Body of pancreas (tissue), 4 donors: Measurements from ENCODE around the gene SOCS2. TPM values are rescaled to one million over a fixed set of nuclear protein-coding genes. Genes with fewer than 3 reads are reported as not detected.

Experiments
- ATAC-seq: fragments of 150-250 bp; one replicate; pipeline ENCODE4 v1.9.1; 2016
- DNase-seq, 4 donors: peaks; one replicate each; pipeline ENCODE4 v3.0.0-alpha.2; 2019
- H3K27ac ChIP-seq, 4 donors: fragments of 200-600 bp; sonication (generic); 1 replicate in 3 of 4; 2 replicates in 1 of 4; pipeline versions ENCODE4 v1.5.1 to v1.6.1; 2016 to 2019; ENCODE audit warnings: mild to moderate bottlenecking in 1 of 4, mixed read lengths in 1 of 4, moderate library complexity in 1 of 4
- H3K27me3 ChIP-seq, 2 donors: fragments of 200-600 bp; sonication (generic); one replicate each; pipeline ENCODE4 v1.6.0; 2016; ENCODE audit warnings: mild to moderate bottlenecking in 1 of 2
- H3K36me3 ChIP-seq, 2 donors: fragments of 200-600 bp; sonication (generic); replicated peaks in 1 of 2; 2 replicates each; pipeline ENCODE4 v1.5.1; 2016; ENCODE audit warnings: low read depth in 2 of 2; ENCODE audit not compliant: insufficient read depth in 1 of 2
- H3K4me1 ChIP-seq: fragments of 200-600 bp; sonication (generic); one replicate; pipeline ENCODE4 v1.6.0; 2016
- H3K4me3 ChIP-seq, 2 donors: fragments of 200-600 bp; sonication (generic); 1 replicate in 1 of 2; 2 replicates in 1 of 2; pipeline ENCODE4 v1.5.1; 2016 to 2019
- H3K9me3 ChIP-seq, 3 donors: fragments of 200-600 bp; sonication (generic); 1 replicate in 2 of 3; 2 replicates in 1 of 3; pipeline ENCODE4 v1.5.1; 2016
- POLR2A ChIP-seq, 3 donors: fragments of 450-650 bp; IDR thresholded peaks; one replicate each; pipeline ENCODE4 v1.6.1; 2016; ENCODE audit warnings: antibody characterized with exemption in 3 of 3, mild to moderate bottlenecking in 2 of 3
- WGBS, 2 donors: methylation state at CpG; one replicate each; pipeline ENCODE4 v1.1.5; 2017; 5-methylcytosine and 5-hydroxymethylcytosine counted together
- intact Hi-C: fragments of 100-400 bp; cut with DNase I; formaldehyde crosslinking; loops from one replicate; pipeline ENCODE4 v1.15.1; 2023
- total RNA-seq, 2 donors: library from RNA; depleted of rRNA; stranded (reverse); fragments of >200 nt; gene quantifications; one replicate each; pipeline ENCODE4 v1.1.0, GENCODE V29; 2016
- TF ChIP-seq, protein P1 (sequence below), 7 experiments: fragments of 450-650 bp in 4 of 7; fragments of 200-600 bp in 3 of 7; sonication (generic) in 3 of 7; IDR thresholded peaks; one replicate each; pipeline ENCODE4 v1.5.1; 2016 to 2019; ENCODE audit warnings: antibody characterized with exemption in 7 of 7

SOCS2 gene
- total RNA-seq, 2 donors from 2014 or later: 16.3 to 50.4 TPM

DNA sequence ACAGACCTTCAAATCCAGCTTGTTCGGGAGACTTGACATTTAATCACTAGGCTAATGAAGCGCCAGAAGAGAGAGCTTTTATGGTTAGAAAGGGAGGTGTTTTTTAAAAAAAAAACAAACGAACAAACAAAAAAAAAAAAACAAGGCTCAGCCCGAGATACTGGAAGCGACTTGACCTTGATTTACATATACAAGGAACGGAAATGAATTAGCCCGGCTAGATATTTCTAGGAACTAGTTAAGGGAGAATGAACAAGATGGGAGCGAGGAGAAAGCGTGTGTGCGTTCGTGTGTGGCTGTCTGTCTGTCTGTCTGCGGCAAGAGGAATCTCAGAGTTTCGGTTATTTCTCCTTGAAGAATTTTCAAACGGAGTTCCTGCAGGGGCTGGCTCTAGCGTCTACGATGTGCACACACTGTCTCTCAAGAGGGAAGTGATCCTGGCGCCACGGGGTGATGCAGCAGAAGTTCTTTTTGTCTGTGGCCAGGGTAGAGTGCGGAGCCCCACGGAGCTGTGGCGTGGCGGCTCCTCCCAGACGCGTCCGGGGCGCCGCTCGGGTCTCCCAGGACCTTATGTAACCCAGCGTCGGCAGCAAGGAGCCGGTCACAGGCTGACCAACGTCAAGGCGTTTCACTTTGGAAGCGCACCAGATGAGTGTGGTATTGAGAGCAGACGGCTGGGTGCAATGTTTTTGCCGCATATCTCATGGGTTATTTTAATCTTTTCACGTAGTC lies 18.8 kb downstream of the SOCS2 start:
- H3K27ac ChIP-seq: peak overlapping the region in 3 of 4 donors; percentile 41 to 56 (median 51)
- DNase-seq (peak; percentile 52 to 77 (median 69)), ATAC-seq (peak; percentile 85)
- H3K4me1 ChIP-seq: no peaks in the 10 kb centered on the region
- no peaks in the 10 kb centered on the region for H3K27me3 ChIP-seq
- no peaks in the 10 kb centered on the region for H3K36me3 ChIP-seq
- no peaks in the 10 kb centered on the region for H3K9me3 ChIP-seq
- 2 to 5% methylated on average over 19 to 37 of the region's 37 CpGs for WGBS, 2 donors
- peak overlapping the region; percentile 29 to 35 for H3K4me3 ChIP-seq
- intact Hi-C loops: no loop called here
- TF ChIP-seq, protein P1, sequence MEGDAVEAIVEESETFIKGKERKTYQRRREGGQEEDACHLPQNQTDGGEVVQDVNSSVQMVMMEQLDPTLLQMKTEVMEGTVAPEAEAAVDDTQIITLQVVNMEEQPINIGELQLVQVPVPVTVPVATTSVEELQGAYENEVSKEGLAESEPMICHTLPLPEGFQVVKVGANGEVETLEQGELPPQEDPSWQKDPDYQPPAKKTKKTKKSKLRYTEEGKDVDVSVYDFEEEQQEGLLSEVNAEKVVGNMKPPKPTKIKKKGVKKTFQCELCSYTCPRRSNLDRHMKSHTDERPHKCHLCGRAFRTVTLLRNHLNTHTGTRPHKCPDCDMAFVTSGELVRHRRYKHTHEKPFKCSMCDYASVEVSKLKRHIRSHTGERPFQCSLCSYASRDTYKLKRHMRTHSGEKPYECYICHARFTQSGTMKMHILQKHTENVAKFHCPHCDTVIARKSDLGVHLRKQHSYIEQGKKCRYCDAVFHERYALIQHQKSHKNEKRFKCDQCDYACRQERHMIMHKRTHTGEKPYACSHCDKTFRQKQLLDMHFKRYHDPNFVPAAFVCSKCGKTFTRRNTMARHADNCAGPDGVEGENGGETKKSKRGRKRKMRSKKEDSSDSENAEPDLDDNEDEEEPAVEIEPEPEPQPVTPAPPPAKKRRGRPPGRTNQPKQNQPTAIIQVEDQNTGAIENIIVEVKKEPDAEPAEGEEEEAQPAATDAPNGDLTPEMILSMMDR (IDR thresholded peaks at IDR 0.05): no peak
- peak in 2 of 3 donors; percentile 52 to 63 for TF ChIP-seq POLR2A (IDR thresholded peaks at IDR 0.05)

DNA sequence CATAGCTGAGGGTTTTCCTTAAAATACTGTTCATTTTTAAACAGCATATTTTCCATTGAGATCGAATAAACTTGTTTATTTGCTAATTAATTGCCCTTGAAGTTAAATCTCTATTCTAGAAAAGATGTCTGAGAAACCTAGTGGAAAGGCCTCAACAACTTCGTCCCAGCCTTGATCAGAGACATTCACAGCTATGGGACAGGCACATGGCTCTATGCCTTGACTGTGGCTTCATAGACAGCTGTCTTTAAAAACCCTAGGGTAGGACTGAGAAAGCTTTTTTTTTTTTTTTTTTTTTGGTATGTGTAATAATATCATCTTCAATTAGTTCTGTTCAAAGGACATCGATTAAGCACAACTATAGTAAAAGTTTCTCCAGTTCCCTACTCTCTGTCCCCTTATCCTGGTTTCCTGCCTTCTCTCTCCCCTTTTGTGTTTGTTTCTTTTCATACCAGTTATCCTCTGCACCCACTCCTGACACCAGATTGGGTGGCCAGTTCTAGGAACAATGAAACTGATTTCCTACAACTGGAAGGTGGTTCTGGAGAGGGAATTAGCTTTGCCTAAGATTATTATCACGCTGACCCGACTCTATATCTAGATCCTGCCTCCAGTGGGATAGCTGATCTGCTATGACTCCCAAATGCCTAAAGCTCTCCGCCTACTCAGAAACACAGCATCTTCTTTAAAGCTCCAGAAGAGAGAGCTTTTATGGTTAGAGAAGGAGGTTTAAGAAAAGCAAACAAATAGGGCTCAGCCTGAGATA lies 20.3 kb downstream of the SOCS2 start:
- Histone ChIP-seq H3K27me3 (no peaks in the 10 kb centered on the region), H3K9me3 (no peaks in the 10 kb centered on the region), H3K4me3 (no peak overlapping the region), H3K4me1 (no peaks in the 10 kb centered on the region), H3K27ac (peak overlapping the region in 3 of 4 donors; percentile 10 to 56 (median 41)), H3K36me3 (no peaks in the 10 kb centered on the region)
- intact Hi-C loops: no loop called here
- ATAC-seq: no peak
- 73 to 86% methylated on average over 6 of the region's 6 CpGs for WGBS, 2 donors
- no peak for TF ChIP-seq POLR2A (IDR thresholded peaks at IDR 0.05)
- TF ChIP-seq, protein P1 (IDR thresholded peaks at IDR 0.05): no peak
- DNase-seq: no peak

DNA sequence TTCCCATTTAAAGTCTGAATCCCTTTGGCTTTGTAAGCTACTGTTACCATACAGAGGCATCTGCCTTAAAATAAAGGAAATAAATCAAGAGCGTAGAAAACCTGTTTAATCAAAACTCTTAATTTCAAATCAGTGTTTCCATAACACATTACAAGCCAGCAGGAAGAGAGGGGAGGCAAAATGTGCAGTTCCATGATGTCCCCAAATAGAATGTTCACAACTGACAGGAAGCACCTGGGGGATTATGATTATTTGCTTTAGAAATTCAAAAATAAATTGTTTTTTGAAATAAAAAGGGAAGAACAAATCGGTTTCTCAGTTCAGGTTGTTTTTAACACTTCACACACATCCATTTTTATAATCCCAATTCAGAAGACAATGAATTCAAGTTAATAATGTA lies 21.4 kb downstream of the SOCS2 start:
- intact Hi-C loops: no loop called here
- Histone ChIP-seq H3K27me3 (no peaks in the 10 kb centered on the region), H3K9me3 (no peaks in the 10 kb centered on the region), H3K27ac (peak overlapping the region in 1 of 4 donors; percentile 23), H3K4me1 (no peaks in the 10 kb centered on the region), H3K36me3 (no peaks in the 10 kb centered on the region), H3K4me3 (no peak overlapping the region)
- TF ChIP-seq, protein P1 (IDR thresholded peaks at IDR 0.05): no peak
- no peak for TF ChIP-seq POLR2A (IDR thresholded peaks at IDR 0.05)
- ATAC-seq: no peak
- no peak for DNase-seq
- 69 to 73% methylated on average over 2 of the region's 2 CpGs for WGBS, 2 donors

DNA sequence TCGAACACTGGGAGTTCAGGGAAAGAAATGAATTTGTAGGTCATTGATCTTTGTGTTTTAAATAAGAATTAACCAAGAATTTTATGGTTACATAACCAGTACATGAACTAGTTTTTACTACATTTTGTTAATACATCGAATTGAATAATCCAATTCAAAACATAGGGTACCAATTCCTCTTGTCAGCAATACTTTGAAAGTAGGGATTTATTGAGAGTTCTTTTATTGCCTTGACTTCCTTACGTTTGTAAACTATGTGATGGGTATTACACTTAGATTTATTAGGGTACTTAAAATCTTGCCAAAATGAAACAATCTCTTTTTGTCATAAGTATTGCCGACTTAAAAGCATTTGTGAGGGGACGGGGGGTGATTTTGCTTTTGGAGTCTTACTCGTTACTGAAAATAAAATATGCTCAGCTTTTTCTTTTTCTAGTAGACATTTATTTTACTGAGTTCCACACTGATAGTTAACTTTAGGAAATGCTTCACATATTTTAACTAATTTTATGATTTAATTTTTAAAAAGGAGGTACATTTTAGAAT lies 22.4 kb downstream of the SOCS2 start:
- TF ChIP-seq, protein P1 (IDR thresholded peaks at IDR 0.05): no peak
- no peak for TF ChIP-seq POLR2A (IDR thresholded peaks at IDR 0.05)
- DNase-seq (no peak), ATAC-seq (no peak)
- Histone ChIP-seq H3K27me3 (no peaks in the 10 kb centered on the region), H3K27ac (peak overlapping the region in 2 of 4 donors; percentile 9 to 23), H3K9me3 (no peaks in the 10 kb centered on the region), H3K36me3 (no peaks in the 10 kb centered on the region), H3K4me3 (no peak overlapping the region), H3K4me1 (no peaks in the 10 kb centered on the region)
- WGBS, 2 donors: 54 to 77% methylated on average over 6 of the region's 6 CpGs
- intact Hi-C loops: no loop called here
